IPS DF 19.7 (cell line): ENCODE data around the gene TRAPPC2.
"Not testable (repeated sequence)": the region's sequence is repeated elsewhere in the genome, so short reads cannot be mapped to it uniquely, and the experiment has no call there.

Experiments
- DNase-seq: peaks from one replicate; pipeline ENCODE4 v3.0.0-alpha.2; 2013; ENCODE audit warnings: low read depth, low spot score

The TRAPPC2 gene

DNA sequence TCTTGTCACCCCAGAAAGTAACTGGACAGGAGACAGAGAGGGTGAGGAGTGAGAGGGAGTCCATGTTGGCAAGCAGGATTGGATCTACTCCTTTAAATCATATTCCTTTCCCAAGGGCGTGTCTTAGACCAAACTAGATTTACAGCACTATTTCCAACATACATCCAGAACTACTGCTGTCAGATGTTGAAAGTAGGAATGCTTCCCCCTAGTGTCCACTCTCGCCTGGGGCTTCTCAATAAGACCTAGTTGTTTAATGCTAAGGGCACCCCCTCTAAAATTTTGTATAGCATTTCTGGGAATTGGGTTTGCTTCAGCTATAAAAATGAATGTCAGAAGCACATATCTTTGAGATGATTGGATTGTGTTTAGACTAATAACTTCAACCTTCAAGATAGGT is 13.4 kb upstream of the TRAPPC2 start:
- no peak for DNase-seq

GRCh38 chrX:13742397-13743176 is 8.2 kb upstream of the TRAPPC2 start:
- DNase-seq, result no peak

- DNase-seq, result no peak
Measured at GRCh38 chrX:13741695-13742094, 7.3 kb upstream of the TRAPPC2 start.

GRCh38 chrX:13733506-13733905 is 914 bp downstream of the TRAPPC2 start:
- DNase-seq, result no peak

GRCh38 chrX:13732246-13733067 is 2.0 kb downstream of the TRAPPC2 start:
- no peak for DNase-seq

GRCh38 chrX:13730523-13730922 is 3.9 kb downstream of the TRAPPC2 start:
- not testable (repeated sequence) for DNase-seq

GRCh38 chrX:13726583-13726982 is 7.8 kb downstream of the TRAPPC2 start:
- DNase-seq, result not testable (repeated sequence)

GRCh38 chrX:13724878-13725277 is 9.5 kb downstream of the TRAPPC2 start:
- not testable (repeated sequence) for DNase-seq

- DNase-seq, result no peak
Measured at GRCh38 chrX:13721819-13722519, 12.5 kb downstream of the TRAPPC2 start.

- DNase-seq, result no peak
Measured at GRCh38 chrX:13721371-13721770, 13.0 kb downstream of the TRAPPC2 start.

- no peak for DNase-seq
Measured at GRCh38 chrX:13719192-13719856, 15.1 kb downstream of the TRAPPC2 start.

- no peak for DNase-seq
Measured at GRCh38 chrX:13717700-13718472, 16.5 kb downstream of the TRAPPC2 start.

DNA sequence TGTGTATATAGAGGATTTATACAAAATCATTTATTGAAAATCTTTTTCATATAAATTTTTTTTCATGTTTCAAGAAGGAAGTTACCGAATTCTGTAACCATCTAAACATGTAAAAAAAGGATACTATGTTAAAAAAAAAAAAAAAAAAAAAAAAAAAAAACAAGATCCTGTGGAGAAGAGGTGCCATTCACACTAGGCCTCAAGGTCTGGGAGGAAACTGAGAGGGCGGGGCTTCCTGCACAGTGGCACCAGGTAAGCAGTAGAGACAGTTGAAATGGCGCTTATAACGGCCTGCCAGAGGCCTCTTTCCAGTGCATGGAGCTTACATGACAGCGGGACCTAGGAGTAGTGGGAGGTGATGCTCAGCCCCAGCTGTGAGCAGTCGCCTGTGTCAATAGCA is 17.5 kb downstream of the TRAPPC2 start:
- no peak for DNase-seq

DNA sequence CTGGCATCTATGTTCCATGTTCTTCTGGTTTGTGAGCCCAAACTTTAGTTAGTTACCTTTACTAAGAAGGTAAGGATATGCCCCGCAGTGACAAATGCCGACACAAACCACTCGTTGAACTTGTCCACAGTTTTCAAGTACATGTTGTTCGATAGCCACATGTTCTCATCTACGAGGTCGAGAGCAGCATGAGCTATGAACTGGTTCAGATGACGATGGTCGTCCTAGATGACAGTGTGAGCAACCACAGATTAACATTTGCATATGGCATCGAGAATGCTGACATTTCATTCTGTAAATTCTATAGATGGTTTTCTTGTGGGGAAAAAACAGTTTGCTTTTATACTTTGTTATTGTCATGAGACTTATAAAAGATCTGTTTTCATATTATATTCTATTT is 18.0 kb downstream of the TRAPPC2 start:
- no peak for DNase-seq

GRCh38 chrX:13711141-13711540 is 23.3 kb downstream of the TRAPPC2 start:
- no peak for DNase-seq

DNA sequence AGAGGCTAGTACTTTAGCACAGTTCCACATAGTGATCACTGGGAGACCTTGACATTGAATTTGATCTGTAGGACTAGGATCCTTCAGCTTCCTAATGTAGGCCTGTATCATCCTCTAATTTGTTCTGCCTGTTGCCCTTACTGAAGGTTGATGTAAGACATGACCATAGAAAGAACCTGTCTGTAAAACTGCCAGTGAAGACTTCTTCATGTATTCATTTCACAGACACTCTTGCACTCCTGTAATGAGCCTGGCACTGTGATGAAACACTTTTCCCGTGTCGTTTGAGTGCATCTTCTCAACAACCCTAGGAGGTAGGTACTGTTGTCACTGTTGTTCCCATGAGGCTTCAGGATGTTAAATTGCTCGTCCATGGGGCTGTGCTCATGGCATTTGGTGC is 30.8 kb downstream of the TRAPPC2 start:
- no peak for DNase-seq

GRCh38 chrX:13703135-13703534 is 31.3 kb downstream of the TRAPPC2 start:
- DNase-seq, result no peak

GRCh38 chrX:13702111-13702789 is 32.2 kb downstream of the TRAPPC2 start:
- no peak for DNase-seq

GRCh38 chrX:13700380-13700779 is 34.0 kb downstream of the TRAPPC2 start:
- no peak for DNase-seq

DNA sequence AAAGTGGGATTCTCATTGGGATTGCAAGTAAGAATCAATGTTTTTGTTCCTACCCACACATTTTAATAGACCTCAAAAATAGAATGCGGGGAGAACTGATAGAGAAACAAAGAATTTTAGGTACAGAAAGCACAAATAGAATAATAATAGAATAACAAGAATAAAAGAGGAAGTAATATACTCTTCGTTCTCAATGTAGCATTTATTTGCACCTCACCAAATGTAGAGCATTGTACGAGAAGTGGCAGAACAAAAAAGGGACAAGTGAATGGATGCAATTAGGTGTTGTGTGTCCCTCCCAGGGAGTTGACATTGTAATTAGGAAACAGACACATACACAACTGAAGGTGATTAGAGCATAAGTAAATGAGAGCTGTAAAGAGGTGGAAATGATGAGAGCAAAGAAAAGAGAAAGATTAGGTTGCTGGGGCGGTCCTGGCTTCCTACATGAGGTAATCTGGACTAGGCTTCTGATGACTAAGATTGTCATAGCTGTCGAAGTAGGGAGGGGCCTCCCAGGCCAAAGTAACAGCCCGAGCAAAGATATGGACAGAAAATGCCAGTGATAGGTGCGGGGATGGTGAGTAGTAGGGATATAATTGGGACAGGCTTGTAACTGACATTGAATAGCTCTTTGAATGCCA is 35.1 kb downstream of the TRAPPC2 start:
- DNase-seq, result no peak
